Measurements from ENCODE around the gene SRSF12.

GRCh38 chr6:89069536-89070163, 48.2 kb downstream of the SRSF12 start:
- no peak for TF ChIP-seq CTCF (IDR thresholded peaks at IDR 0.05; ENCODE audit: low read length)
- TF ChIP-seq EZH2phosphoT487 (IDR thresholded peaks at IDR 0.05; ENCODE audit: low read length), result no peak
- no peak for TF ChIP-seq EZH2 (optimal IDR thresholded peaks at IDR 0.05; ENCODE audit: low read depth, low read length)

Measured in MM.1S (cell line).